Measurements from ENCODE around the gene CHD9NB.

The CHD9NB gene

GRCh38 chr16:52991572-52991971 lies 61.1 kb downstream of the CHD9NB start:
- Histone ChIP-seq H3K36me3 (replicated peaks; ENCODE audit: low read depth, low read length) (no peaks in the 10 kb centered on the region), H4K20me1 (ENCODE audit: insufficient read depth, low read length) (no peaks in the 10 kb centered on the region), H3K27ac (ENCODE audit: low read length) (no peak overlapping the region), H3K79me2 (ENCODE audit: low read length) (no peaks in the 10 kb centered on the region), H3K27me3 (ENCODE audit: low read depth, low read length) (0 out of 2 replicates have a peak, but pooled peaks cover 4% of the 10 kb centered on the region), H3K4me1 (ENCODE audit: low read length) (no peaks in the 10 kb centered on the region), H2AFZ (ENCODE audit: low read depth, low read length) (no peak overlapping the region), H3K4me2 (ENCODE audit: low read length) (no peak overlapping the region), H3K9ac (ENCODE audit: low read length) (no peak overlapping the region), H3K4me3 (ENCODE audit: low read length) (no peak overlapping the region), H3K9me3 (ENCODE audit: insufficient read depth, low read length) (no peaks in the 10 kb centered on the region)
- TF ChIP-seq CTCF (IDR thresholded peaks at IDR 0.05; ENCODE audit: low read depth, low read length) = no peak

All from OCI-LY3 (cell line).